Stimulated activated CD8-positive, alpha-beta memory T cell treated with anti-CD3 and anti-CD28 coated beads, Interleukin-7, amount 100 ng/mL, for 24 hours (primary cell): ENCODE measurements around the gene SCARF2.

ENCODE experiments used
- DNase-seq: peaks from one replicate; pipeline ENCODE4 v3.0.0-alpha.2; 2020; ENCODE audit warnings: low read depth

Gene SCARF2

GRCh38 chr22:20439556-20439927 lies 1.9 kb upstream of the SCARF2 start:
- no peak for DNase-seq

GRCh38 chr22:20438678-20439492 lies 1.3 kb upstream of the SCARF2 start:
- no peak for DNase-seq

- DNase-seq = no peak
Measured at GRCh38 chr22:20438427-20438677, 727 bp upstream of the SCARF2 start.

GRCh38 chr22:20436768-20437612 lies 635 bp downstream of the SCARF2 start:
- DNase-seq = no peak

GRCh38 chr22:20436307-20436767 lies 1.3 kb downstream of the SCARF2 start:
- DNase-seq = no peak

- DNase-seq = no peak
Measured at GRCh38 chr22:20435436-20436306, 2.0 kb downstream of the SCARF2 start.

- DNase-seq = no peak
Measured at GRCh38 chr22:20434773-20435172, 2.9 kb downstream of the SCARF2 start.

- no peak for DNase-seq
Measured at GRCh38 chr22:20434264-20434751, 3.3 kb downstream of the SCARF2 start.

GRCh38 chr22:20433686-20434241 lies 3.9 kb downstream of the SCARF2 start:
- no peak for DNase-seq

GRCh38 chr22:20433191-20433590 lies 4.4 kb downstream of the SCARF2 start:
- DNase-seq = no peak

- DNase-seq = no peak
Measured at GRCh38 chr22:20432244-20432686, 5.4 kb downstream of the SCARF2 start.

GRCh38 chr22:20431511-20432192 lies 6.0 kb downstream of the SCARF2 start:
- no peak for DNase-seq

- DNase-seq = no peak
Measured at GRCh38 chr22:20430720-20431510, 6.7 kb downstream of the SCARF2 start.

GRCh38 chr22:20430101-20430719 lies 7.4 kb downstream of the SCARF2 start:
- DNase-seq = no peak

- DNase-seq = peak; percentile 61
Measured at GRCh38 chr22:20429254-20430100, 8.1 kb downstream of the SCARF2 start.

- DNase-seq = no peak
Measured at GRCh38 chr22:20428496-20429253, 8.9 kb downstream of the SCARF2 start.

GRCh38 chr22:20427945-20428417 lies 9.6 kb downstream of the SCARF2 start:
- DNase-seq = no peak
